PFSK-1 (cell line): ENCODE measurements around the gene VAMP4.

Experiments used
- POLR2AphosphoS5 ChIP-seq: IDR thresholded peaks from 2 replicates; pipeline ENCODE4 v1.6.1; 2012; ENCODE audit warnings: low read depth, mild to moderate bottlenecking, control low read depth, low read length, moderate library complexity
- SIN3A ChIP-seq: IDR thresholded peaks from 2 replicates; pipeline ENCODE4 v1.6.1; 2012; ENCODE audit warnings: mild to moderate bottlenecking, low read length, moderate library complexity, borderline replicate concordance; ENCODE audit not compliant: insufficient read depth

DNA sequence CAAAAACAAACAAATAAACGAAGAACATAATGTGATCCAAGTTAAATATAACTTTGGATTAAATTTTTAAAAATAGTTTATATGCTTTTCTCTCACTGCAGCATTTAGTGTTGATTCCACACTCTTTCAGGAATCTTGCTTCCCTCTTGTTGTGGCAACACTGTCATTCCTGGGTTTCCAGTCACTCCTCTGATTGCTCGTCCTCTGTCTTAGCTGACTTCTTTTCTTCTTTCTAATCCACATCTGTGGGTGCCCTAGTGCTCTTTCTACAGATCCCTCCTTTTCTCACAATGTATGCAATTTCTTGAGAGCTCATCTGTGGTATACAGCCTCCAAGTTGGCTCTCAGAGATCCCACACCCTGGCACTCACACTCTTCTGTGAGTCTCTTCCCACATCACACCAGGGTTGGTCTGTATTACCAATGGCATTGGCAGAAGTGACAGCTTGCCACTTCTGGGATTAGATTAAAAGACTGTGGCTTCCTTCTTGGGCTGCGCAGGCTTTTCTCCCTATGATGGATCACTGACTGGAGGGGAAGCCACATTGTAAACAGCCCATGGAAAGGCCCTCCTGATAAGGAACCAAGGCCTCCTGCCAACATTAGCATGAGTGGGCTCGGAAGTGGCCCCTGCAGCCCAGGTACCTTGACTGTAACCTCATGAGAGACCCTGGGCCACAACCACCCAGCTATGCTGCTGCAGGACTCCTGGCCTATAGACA, 77.8 kb downstream of the VAMP4 start:
- TF ChIP-seq POLR2AphosphoS5 = no peak
- no peak for TF ChIP-seq SIN3A
